ENCODE data around the gene SLC22A3.
"Not testable (repeated sequence)": the region's sequence is repeated elsewhere in the genome, so short reads cannot be mapped to it uniquely, and the experiment has no call there.

The SLC22A3 gene

DNA sequence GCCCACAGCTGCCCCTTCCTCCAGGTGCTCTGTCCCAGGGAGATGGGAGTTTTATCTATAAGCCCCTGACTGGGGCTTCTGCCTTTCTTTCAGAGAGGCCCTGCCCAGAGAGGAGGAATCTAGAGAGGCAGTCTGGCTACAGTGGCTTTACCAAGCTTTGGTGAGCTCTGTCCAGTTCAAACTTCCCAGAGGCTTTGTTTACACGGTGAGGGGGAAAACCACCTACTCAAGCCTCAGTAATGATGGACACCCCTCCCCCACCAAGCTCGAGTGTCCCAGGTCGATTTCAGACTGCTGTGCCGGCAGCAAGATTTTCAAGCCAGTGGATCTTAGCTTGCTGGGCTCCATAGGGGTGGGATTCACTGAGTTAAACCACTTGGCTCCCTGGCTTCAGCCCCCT lies 25.4 kb downstream of the SLC22A3 start:
- DNase-seq (ENCODE audit: low read depth) = not testable (repeated sequence)

DNA sequence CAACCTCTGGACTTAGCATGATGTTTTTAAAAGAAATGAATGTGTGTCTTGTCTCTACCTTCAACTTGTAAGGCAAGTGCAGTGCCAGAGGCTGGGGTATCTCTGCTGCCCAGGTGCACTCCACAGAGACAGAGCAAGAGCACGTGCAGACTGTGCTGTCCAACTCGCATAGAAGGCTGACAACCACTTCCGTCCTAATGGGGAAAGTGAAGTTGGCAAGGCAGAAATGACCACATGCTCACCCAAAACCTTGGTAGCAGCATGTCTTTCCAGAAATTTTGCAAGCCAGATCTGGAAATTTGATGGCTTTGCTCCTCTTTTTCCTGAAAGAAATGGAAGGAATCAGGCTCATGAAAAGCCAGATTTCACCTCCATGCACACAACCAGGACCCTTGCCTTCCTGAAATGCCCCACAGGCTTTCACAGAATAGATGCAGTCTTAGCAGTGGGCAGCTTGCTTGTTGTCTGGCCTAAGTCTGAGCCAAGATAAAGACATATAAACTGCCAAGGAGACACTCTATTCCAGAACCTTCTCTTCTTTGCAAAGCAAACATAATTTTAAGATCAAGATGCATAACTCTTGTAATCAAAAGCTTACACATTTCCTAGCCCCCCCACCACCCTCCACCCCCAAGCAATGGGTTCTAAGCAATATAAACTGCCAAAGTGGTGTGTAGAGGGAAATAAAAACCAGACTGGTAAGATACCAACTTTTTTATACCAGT lies 26.8 kb downstream of the SLC22A3 start:
- no peak for DNase-seq (ENCODE audit: low read depth)

DNA sequence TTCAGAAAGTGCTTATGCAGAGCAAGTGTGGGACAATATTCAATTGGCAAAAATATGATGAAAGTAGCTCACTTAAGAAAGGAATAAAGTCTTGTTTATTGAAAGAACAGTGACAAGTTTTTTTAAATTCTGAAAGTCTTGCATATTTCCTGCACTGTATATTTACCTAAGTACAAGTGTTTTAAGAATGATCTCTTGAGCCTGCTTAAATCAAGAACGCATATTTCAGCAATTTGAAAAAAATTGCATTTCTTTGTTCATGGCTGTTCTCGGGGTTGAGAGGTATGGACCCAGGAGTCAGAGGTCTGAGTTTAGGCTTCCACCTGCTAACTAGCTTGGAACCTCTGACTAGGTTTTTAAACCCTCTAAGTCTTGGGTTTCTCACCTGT lies 27.4 kb downstream of the SLC22A3 start:
- no peak for DNase-seq (ENCODE audit: low read depth)

DNA sequence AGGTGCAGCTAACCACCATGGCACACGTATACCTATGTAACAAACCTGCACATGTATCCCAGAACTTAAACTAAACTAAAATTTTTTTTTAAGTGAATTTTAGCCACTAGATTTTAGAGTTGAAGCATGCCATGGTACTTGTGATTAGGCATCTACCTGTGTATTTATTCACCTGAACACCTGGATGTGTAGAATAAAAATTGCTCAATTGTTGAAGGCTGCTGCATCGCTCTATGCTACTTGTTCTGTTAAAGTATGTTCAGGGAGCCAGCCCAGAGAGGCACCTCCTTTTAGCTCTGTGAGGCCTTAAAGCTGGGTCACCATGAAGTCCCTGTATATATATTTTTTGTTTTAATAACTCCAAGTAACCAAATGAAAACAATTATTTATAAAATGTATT lies 28.3 kb downstream of the SLC22A3 start:
- no peak for DNase-seq (ENCODE audit: low read depth)

DNA sequence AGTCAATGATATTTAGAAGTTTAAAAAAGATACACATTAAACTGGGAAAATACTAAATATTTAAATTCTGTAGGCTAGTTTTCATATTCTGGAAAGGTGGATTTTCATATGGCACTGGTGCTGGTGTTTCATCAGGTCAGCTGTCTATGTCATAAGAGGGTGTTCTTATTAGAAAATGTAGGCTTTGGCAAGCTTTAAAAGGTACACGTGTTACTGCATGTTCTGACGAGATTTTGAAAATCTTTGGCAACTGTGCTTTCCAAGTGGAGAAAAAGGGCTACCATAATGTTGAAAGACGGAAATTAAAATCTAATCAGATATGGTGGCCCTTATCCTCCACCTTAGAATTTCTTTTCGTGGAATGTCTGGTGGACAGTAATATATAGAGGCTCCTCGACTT lies 30.0 kb downstream of the SLC22A3 start:
- no peak for DNase-seq (ENCODE audit: low read depth)

DNA sequence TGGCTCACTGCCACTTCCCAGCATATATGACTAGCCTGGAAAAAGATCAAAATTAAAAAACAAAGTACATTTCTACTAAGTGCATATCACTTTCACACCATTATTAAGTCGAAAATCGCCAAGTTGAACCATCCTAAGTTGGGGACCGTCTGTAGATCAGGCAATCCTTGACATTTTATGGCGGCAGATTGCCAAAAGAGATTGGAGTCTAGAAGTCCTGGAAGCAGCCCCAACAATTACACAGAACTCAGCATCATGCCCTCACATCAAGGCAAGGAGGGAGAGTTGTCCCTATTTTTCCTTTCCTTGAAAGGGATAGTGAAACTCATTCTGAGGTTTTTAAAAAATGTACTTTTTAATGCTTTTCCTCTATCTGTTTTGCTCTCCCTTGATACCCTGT lies 30.7 kb downstream of the SLC22A3 start:
- no peak for DNase-seq (ENCODE audit: low read depth)

DNA sequence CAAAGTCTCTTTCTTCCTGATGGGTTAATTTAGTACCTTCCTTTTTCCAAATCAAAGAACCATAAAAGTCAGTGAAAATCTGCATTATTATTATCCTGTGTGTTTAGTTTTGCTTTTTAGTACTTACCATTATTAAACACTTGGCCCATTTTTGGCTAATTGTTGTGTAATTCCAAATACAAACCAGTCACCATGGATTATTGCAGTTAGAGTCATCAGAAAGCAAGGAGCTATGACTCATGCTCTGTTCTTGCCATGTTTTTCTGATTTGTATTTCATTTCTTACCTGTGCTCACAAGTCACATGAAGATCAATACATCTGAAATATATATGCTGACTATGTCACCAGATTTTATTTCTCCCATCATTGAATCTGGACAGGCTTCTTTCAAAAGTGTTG lies 31.3 kb downstream of the SLC22A3 start:
- peak; percentile 53 for DNase-seq (ENCODE audit: low read depth)

DNA sequence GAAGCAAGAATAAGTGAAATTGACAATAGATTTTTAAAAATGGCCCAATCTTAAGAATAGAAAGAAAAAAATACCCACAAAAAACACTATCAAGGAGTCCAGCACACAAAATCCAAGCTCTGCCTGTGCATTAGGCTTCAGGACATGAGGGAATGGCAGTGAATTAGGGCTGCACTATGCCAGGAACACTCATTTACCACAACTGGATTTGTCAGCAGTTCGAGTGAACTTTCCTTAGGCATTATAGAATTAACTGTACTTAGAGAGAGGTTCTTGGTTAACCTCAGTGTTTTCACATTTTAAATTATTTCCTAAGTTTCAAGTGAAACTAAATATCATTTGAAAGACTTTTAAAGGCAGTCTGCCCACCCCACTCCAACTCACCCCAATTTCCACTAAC lies 34.8 kb downstream of the SLC22A3 start:
- no peak for DNase-seq (ENCODE audit: low read depth)

DNA sequence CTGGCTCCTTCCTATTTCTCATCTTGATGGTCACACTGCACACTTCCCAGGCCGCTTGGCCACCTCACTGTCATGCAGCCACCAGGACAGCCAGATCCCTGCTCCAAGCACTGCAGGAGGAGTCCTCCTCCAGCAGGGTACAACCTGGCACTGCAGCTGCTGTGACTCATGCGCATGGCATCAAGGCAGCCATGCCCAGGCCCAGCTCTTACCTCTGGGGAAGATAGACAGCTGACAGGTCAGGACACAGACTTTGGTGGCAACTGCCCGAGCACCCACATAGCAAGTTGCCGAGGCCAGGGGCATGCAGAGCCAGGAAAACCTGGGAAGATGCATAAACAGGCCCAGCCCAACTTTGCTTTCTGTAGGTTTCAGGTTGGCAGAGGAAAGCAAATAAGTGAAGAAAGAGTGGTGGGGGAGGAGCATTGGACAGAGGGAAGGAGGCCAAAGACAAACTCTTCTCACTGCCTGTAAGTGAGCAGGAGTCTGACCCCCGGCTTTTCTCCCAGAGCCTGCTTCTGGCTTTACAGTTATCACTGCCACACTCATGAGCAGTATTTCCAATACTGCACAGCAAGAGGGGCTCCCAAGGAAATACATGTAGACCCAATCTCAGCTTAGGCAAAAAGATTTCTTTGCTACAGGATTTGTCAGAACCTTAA lies 38.8 kb downstream of the SLC22A3 start:
- no peak for DNase-seq (ENCODE audit: low read depth)

DNA sequence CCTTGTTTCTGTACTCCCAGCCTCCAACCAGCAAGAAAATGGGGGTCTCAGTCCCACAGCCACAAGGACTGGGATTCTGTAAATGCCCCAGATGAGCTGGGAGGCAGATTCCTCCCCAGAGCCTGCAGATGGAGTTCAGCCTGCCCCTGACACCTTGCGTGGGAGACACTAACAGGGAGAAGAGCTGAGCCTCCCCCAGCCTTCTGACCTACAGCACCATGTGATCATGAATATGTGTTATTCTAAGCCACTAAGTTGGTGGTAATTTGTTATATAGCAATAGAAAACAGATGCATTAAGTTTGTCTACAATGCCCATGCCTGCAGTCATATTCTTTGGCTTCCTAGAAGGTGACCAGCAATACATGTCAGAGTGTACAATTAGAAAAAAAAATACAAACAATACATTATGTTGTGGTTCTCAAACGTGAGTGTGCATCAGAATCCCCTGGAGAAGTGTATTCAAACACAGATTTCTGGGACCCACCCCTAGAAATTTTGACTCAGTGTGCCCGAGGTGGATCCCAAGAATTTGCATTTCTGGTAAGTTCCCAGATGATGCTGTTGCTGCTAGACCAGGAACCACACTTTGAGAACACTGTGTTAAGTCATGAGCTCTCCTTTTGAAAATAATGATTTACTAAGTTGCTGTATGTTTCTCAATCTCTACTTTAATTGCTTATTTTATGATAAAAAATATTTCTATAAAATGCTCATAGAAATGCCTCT lies 39.9 kb downstream of the SLC22A3 start:
- no peak for DNase-seq (ENCODE audit: low read depth)

DNA sequence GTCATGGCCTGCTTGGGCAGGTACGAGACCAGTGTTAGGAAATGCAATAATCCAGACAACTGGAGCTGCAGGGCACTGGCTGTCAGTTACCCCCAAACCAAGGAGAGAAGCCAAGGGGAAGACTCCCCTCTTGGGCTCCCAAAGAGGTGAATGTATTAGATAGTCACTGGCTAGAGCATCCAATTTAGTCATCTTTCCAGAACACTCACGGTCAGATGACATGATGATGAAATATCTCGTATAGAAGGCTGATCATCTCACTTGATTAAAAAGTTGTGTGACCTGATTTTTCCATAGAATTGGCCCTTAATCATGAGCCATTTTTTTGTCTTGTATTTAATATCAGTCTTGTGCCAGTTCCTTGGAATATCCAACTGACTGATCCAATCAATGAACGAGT lies 40.7 kb downstream of the SLC22A3 start:
- no peak for DNase-seq (ENCODE audit: low read depth)

DNA sequence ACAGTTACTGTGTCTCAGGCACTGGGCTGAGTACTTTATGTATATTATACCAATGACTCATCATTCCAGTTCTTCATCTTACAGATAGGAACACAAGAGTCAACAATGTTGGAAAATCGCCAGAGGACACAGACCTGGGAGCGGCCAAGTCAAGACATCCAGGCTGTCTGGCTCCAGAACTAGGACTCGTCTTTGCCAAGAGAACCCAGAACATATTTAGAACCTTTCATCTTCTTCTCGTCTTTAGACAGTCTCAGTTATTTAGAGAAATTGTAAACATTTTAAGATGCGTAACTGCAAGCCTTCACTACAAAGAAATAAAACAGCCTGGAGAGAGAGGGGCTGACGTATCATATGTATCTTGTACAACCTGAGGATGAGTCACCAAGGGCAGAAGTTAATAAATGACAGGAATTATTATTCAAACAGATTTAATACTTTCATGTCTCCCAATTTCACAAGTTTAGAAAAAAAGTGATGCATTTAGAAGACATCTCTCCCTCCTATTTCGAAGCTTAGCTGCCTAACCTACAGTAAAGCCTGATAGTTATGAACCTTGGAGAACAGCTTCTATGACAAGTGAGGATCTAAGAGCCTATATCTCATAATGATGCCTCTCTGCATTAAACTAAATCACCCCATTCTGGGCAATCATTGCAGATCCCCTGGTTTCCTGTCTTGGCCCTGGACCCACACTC lies 43.4 kb downstream of the SLC22A3 start:
- DNase-seq (ENCODE audit: low read depth) = no peak

DNA sequence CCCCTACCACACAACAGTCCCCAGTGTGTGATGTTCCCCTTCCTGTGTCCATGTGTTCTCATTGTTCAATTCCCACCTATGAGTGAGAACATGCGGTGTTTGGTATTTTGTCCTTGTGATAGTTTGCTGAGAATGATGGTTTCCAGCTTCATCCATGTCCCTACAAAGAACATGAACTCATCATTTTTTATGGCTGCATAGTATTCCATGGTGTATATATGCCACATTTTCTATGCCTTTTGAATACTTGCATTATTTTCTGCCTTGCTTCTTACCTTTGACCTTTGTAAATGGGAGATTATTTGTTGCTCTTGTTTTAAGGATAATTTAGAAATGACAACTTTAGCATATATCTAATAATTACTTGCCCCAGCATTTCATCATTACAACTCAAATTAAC lies 45.3 kb downstream of the SLC22A3 start:
- DNase-seq (ENCODE audit: low read depth) = not testable (repeated sequence)

DNA sequence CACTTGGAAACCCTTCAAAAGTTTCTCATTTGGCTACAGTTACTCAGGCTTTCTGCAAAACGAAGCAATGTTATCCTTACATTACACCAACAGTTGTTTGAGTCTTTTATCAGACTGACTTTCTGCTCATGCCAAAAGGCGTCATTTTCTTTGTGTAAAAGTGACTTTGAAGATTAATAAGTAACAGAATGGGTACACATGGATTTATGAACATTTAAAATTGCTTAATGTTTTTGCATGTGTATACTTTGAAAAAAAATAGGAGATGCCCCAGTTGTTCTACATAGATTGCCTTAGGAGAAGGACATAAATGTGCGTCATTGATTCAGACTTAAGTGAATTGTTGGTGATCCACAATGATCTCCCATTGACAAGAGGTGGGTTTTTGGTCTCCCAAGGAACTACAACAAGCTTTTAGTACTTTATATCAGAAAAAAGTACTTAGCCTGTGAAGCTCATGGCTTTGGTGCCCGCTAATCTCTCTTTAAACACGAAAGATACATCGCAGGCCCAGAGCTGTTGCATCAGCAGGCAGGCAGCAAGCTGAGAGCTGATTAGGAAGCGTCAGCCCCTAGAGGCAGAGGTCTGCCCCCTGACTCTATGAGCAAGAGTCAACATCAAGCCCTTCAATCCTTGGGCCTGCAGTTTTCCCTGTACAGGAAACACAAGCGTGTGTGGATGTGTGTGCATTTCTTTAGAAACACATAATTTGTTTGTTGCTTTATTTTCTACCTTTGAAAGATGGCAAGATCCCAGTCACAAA lies 45.9 kb downstream of the SLC22A3 start:
- DNase-seq (ENCODE audit: low read depth) = no peak

DNA sequence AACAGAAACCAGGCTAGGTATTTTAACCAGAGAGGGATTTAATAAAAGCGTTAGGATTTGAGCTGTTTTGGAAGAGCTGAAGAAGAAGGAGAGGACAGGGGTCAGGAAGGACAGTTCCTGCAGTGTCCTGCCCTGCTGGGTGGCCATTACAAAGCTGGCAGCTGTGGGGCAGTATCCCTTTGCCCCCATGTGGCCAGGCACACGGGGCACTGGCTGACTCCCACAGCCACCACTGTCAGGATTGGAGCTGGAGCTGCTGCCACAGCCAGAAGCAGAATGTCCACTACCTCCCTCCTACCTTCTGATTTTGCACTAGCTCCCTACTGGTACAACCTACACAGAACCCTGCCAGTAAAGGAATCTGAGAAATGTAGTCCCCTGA lies 46.5 kb downstream of the SLC22A3 start:
- DNase-seq (ENCODE audit: low read depth) = no peak

DNA sequence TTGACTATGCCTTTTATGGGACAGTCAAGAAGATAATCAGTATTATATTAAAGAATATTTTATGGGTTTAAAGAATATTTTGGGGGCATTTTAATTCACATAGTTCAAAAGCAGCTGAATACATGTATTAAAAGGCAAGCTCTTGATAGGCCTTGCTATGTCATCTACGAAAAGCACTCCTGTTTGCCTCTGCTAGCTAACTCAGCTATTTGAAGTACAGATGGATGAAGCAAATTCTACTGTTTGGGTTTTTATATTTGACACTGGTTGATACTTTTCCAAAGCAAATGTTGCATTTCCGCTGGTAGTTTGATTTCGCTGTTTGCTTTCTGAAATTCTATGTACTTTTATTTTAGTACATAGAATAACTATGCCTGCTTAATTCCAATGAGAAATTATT lies 47.0 kb downstream of the SLC22A3 start:
- no peak for DNase-seq (ENCODE audit: low read depth)

DNA sequence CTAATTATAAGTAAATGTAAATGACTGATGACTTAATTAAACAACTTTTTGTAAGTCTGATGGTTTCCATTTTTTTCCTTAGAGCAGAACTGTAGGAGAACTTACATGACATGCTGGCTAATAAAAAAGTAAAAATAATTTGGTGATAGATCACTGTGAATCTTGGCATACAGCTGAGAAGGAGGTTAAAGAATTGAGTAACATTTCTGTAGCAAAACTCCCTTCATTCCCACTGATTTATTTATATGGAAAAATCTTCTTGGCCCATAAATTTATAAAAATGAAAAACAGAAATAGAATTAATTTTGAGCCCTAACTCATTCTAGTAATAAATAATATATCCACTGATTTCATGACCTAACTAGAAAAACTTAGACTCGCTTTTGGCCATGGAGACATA lies 48.1 kb downstream of the SLC22A3 start:
- no peak for DNase-seq (ENCODE audit: low read depth)

DNA sequence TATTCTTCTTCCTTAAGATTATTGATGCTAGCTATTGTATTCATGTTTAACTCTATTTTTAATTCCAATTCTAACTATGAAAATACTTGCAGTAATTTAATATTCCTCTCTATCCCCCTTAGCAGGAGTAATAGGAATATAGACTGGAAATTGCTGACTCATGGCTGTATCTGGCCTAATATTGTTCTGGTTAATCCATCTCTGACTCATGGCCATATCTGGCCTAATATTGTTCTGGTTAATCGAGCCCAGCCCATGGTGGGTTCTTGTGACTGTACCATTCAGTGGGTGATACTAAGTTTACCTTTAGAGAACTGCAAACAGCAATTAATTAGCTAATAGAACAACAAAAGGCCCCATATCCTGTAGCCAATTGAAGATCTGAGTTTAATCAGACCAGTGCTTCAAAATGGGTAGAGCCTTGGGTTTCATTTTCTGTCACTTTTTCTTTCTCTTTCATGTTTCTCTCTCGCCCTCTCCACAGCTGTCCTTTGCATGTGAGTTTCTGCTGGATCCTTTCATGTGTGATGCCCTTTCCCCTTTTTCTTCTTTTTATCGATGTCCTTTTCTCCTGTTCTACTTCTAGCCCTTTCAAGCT lies 50.6 kb downstream of the SLC22A3 start:
- DNase-seq (ENCODE audit: low read depth) = no peak

DNA sequence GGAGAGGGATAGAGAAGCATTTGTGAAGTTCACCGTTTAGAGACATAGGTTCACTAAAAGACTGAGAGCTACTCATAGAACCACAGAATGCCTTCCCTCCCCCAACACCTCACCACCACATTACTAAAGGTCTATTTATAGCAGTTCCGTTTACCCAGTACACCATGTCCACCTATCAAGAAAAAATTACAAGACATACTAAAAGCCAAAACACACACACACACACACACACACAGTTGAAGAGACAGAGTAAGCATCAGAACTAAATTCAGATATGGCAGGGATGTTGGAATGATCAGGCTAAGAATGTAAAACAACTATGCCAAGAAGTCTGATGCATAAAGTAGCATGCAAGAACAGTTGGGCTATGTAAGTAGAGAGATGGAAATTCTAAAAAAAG lies 52.3 kb downstream of the SLC22A3 start:
- no peak for DNase-seq (ENCODE audit: low read depth)

DNA sequence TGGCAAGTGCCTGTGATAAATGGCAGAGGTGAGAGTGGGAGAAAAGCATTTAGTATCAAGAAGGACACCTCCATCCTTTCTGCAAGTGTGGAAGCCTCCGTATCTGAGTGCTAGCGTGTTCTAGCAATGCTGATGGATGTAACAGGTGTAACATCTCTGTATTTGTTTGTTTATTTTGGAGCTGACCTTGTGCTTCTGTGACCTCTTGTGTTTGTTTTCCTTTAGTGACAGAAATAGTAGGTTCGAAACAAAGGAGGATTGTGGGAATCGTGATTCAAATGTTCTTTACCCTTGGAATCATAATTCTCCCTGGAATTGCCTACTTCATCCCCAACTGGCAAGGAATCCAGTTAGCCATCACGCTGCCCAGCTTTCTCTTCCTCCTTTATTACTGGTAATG lies 60.4 kb downstream of the SLC22A3 start:
- DNase-seq (ENCODE audit: low read depth) = no peak

DNA sequence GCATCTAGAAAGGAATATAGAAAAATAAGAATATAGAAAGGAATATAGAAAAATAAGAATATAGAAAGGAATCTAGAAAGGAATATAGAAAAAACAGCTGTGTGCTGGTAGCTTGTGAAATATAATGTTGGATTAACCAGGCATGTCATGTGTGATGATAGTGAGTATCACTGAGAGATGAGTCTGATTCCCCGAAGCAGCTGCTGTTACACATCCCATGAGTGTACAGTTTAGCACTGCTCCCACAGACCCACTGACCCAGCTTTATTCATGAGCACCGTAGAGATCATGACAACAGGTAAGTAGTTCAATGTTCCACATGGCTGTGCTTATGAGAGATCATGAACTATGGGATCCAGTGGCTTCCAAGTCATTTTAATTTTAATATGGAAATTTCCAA lies 64.8 kb downstream of the SLC22A3 start:
- DNase-seq (ENCODE audit: low read depth) = no peak

DNA sequence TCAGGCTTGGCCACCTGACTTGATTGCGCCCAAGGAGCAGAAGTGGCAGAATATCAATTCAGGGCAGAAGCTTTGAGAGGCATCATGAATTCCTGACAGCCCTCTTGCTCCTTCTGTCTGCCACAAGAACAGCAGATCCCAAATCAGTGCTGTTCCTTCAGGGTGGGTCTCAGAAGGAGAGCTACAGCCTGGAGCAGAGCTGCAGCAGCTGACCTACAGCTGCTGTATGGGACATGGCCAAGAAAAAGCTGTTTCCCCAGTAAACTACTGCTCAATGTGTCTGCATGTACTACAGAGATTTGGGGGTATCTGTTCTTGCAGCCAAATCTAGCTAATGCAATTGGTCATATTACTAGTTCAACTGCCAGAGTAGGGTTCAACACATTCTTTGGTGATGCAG lies 69.0 kb downstream of the SLC22A3 start:
- no peak for DNase-seq (ENCODE audit: low read depth)

All from HS-5 (cell line).